HepG2 (cell line): ENCODE results near the gene PRM3. TPM values are rescaled to one million over a fixed set of nuclear protein-coding genes. Genes with fewer than 3 reads are reported as not detected.

Experiments
- CTCF ChIP-seq: sonication (generic); formaldehyde crosslinking; IDR thresholded peaks from 2 replicates; pipeline ENCODE4 v1.5.0; 2020; ENCODE audit warnings: mild to moderate bottlenecking, missing genetic modification reagents, moderate library complexity
- DRAP1 ChIP-seq: IDR thresholded peaks from 2 replicates; pipeline ENCODE4 v1.6.1; 2016; ENCODE audit warnings: missing genetic modification reagents, missing compliant biosample characterization
- GTF2F1 ChIP-seq: fragments of 150-350 bp; IDR thresholded peaks from 2 replicates; pipeline ENCODE4 v1.6.1; 2014; ENCODE audit warnings: low read length
- HIC2 ChIP-seq: sonication (generic); formaldehyde crosslinking; IDR thresholded peaks from 2 replicates; pipeline ENCODE4 v1.9.0; 2022; ENCODE audit warnings: low read depth, missing genetic modification reagents
- IKZF1 ChIP-seq: fragments of 450-650 bp; IDR thresholded peaks from 2 replicates; pipeline ENCODE4 v1.7.1; 2016
- JARID2 ChIP-seq: sonication (generic); formaldehyde crosslinking; IDR thresholded peaks from 2 replicates; pipeline ENCODE4 v1.8.1; 2023; ENCODE audit warnings: missing genetic modification reagents, inconsistent platforms; ENCODE audit not compliant: insufficient replicate concordance
- KDM4B ChIP-seq: sonication (generic); formaldehyde crosslinking; IDR thresholded peaks from 2 replicates; pipeline ENCODE4 v1.4.0; 2020; ENCODE audit warnings: missing genetic modification reagents
- MED13 ChIP-seq: sonication (generic); formaldehyde crosslinking; IDR thresholded peaks from 2 replicates; pipeline ENCODE4 v1.5.0; 2020; ENCODE audit warnings: missing genetic modification reagents
- MIER2 ChIP-seq: IDR thresholded peaks from 2 replicates; pipeline ENCODE4 v1.6.1; 2016; ENCODE audit warnings: missing biosample characterization, missing genetic modification reagents
- MYNN ChIP-seq: sonication (generic); formaldehyde crosslinking; IDR thresholded peaks from 2 replicates; pipeline ENCODE4 v1.4.0; 2020; ENCODE audit warnings: mild to moderate bottlenecking, low read depth, missing genetic modification reagents
- MYPOP ChIP-seq: sonication (generic); formaldehyde crosslinking; IDR thresholded peaks from 2 replicates; pipeline ENCODE4 v1.8.1; 2023; ENCODE audit warnings: mild to moderate bottlenecking, moderate library complexity, missing genetic modification reagents
- NFIC ChIP-seq: IDR thresholded peaks from 2 replicates; pipeline ENCODE4 v1.6.1; 2012; ENCODE audit warnings: mild to moderate bottlenecking, low read length, inconsistent platforms
- NKX3-1 ChIP-seq: sonication (generic); formaldehyde crosslinking; IDR thresholded peaks from 2 replicates; pipeline ENCODE4 v1.5.0; 2020; ENCODE audit warnings: missing genetic modification reagents
- PHF21A ChIP-seq: sonication (generic); formaldehyde crosslinking; IDR thresholded peaks from 2 replicates; pipeline ENCODE4 v1.5.0; 2020; ENCODE audit warnings: mild to moderate bottlenecking, missing genetic modification reagents
- RFX1 ChIP-seq: fragments of 450-650 bp; IDR thresholded peaks from 2 replicates; pipeline ENCODE4 v1.6.1; 2017
- RNF2 ChIP-seq: fragments of 450-650 bp; conservative IDR thresholded peaks from 2 replicates; pipeline ENCODE4 v1.6.1; 2016; ENCODE audit warnings: low read depth
- SRY ChIP-seq: sonication (generic); formaldehyde crosslinking; IDR thresholded peaks from 2 replicates; pipeline ENCODE4 v1.8.0; 2022; ENCODE audit warnings: mild to moderate bottlenecking, missing genetic modification reagents
- ZBTB33 ChIP-seq: sonication (generic); formaldehyde crosslinking; IDR thresholded peaks from 2 replicates; pipeline ENCODE4 v1.4.0; 2020; ENCODE audit warnings: missing genetic modification reagents
- ZBTB44 ChIP-seq: sonication (generic); formaldehyde crosslinking; IDR thresholded peaks from 2 replicates; pipeline ENCODE4 v1.4.0; 2020; ENCODE audit warnings: missing genetic modification reagents
- ZNF10 ChIP-seq: sonication (generic); formaldehyde crosslinking; IDR thresholded peaks from 2 replicates; pipeline ENCODE4 v1.4.0; 2020; ENCODE audit warnings: mild to moderate bottlenecking, low read depth, missing genetic modification reagents, borderline replicate concordance
- ZNF234 ChIP-seq: sonication (generic); formaldehyde crosslinking; conservative IDR thresholded peaks from 2 replicates; pipeline ENCODE4 v1.5.1; 2020; ENCODE audit warnings: mild to moderate bottlenecking, missing genetic modification reagents
- ZNF274 ChIP-seq: sonication (generic); formaldehyde crosslinking; IDR thresholded peaks from 2 replicates; pipeline ENCODE4 v1.5.1; 2020; ENCODE audit warnings: mild to moderate bottlenecking, missing genetic modification reagents
- ZSCAN22 ChIP-seq: sonication (generic); formaldehyde crosslinking; IDR thresholded peaks from 2 replicates; pipeline ENCODE4 v1.4.0; 2020; ENCODE audit warnings: mild to moderate bottlenecking, missing genetic modification reagents
- polyA plus RNA-seq, 8 experiments: library from polyadenylated mRNA; depleted of rRNA in 3 of 8; stranded (reverse) in 7 of 8; unstranded in 1 of 8; fragments of >200 nt; fragmentation: Illumina TruSeq in 4 of 8; extraction: Trizol in 4 of 8; gene quantifications; 2 replicates each; pipeline versions ENCODE4 v1.2.1 to v1.2.3, GENCODE V29; 2011 to 2016; ENCODE audit warnings: low read depth in 4 of 8, missing spikeins in 1 of 8, mixed read lengths in 1 of 8; ENCODE audit not compliant: insufficient read depth in 1 of 8
- total RNA-seq, 5 experiments: library from RNA; depleted of rRNA; stranded (reverse); fragments of >200 nt; fragmentation: Illumina TruSeq; extraction: Trizol; gene quantifications; 2 replicates each; pipeline ENCODE4 v1.2.3, GENCODE V29; 2016; ENCODE audit warnings: low read depth in 1 of 5

The PRM3 gene
- total and polyA plus RNA-seq, 2 of the 13 experiments (the other 11 are each of a cell fraction or from before 2014, with no cell fraction given) = not detected

GRCh38 chr16:11303405-11304138 lies 30.1 kb upstream of the PRM3 start (continued):
- no peak for TF ChIP-seq GTF2F1
- no peak for TF ChIP-seq ZNF10 (CRISPR knock-in tag)
- no peak for TF ChIP-seq CTCF
- TF ChIP-seq RFX1 = no peak
- TF ChIP-seq MYPOP = no peak
- no peak for TF ChIP-seq JARID2
- no peak for TF ChIP-seq SRY
- peak; percentile 64; the same call in 1 of the 2 replicates for TF ChIP-seq HIC2 (CRISPR knock-in tag)
- TF ChIP-seq PHF21A = no peak
- no peak for TF ChIP-seq NFIC
- TF ChIP-seq NKX3-1 (CRISPR knock-in tag) = no peak
- TF ChIP-seq ZNF234 (CRISPR knock-in tag) = no peak
- TF ChIP-seq ZBTB44 (CRISPR knock-in tag) = no peak
- no peak for TF ChIP-seq ZNF274 (CRISPR knock-in tag)
- no peak for TF ChIP-seq KDM4B (CRISPR knock-in tag)
- 0 out of 2 replicates have a peak, but pooled peaks have one; percentile 23 for TF ChIP-seq DRAP1 (CRISPR knock-in tag)
- no peak for TF ChIP-seq IKZF1
- TF ChIP-seq ZSCAN22 (CRISPR knock-in tag) = no peak
- TF ChIP-seq ZBTB33 (CRISPR knock-in tag) = peak; percentile 61
- TF ChIP-seq MYNN = 0 out of 2 replicates have a peak, but pooled peaks have one; percentile 30
- TF ChIP-seq MED13 (CRISPR knock-in tag) = no peak
- TF ChIP-seq RNF2 = no peak
- no peak for TF ChIP-seq MIER2 (CRISPR knock-in tag)
